OCI-LY1 (cell line): ENCODE results near the gene KRT39.

Experiments used
- H2AFZ ChIP-seq: fragments of 200-600 bp; sonication (generic), shearing (Covaris generic); 2 replicates; pipeline ENCODE4 v1.6.0; 2014; ENCODE audit warnings: antibody characterized with exemption, mild to moderate bottlenecking, low read length
- H3F3A ChIP-seq: fragments of 200-600 bp; sonication (generic), shearing (Covaris generic); 2 replicates; pipeline ENCODE4 v1.6.0; 2014; ENCODE audit warnings: mild to moderate bottlenecking, antibody characterized with exemption, low read length, moderate library complexity; ENCODE audit not compliant: insufficient read depth
- H3K27ac ChIP-seq: fragments of 200-600 bp; sonication (generic); 2 replicates; pipeline ENCODE4 v1.5.1; 2014; ENCODE audit warnings: low read length, mixed run types, mild to moderate bottlenecking, low read depth; ENCODE audit not compliant: poor library complexity, severe bottlenecking
- H3K27me3 ChIP-seq: fragments of 200-600 bp; sonication (generic); 2 replicates; pipeline ENCODE4 v1.6.0; 2014; ENCODE audit warnings: antibody characterized with exemption, mild to moderate bottlenecking, low read length, moderate library complexity; ENCODE audit not compliant: insufficient read depth
- H3K36me3 ChIP-seq: fragments of 200-600 bp; sonication (generic); 2 replicates; pipeline ENCODE4 v1.6.1; 2014; ENCODE audit warnings: mild to moderate bottlenecking, antibody characterized with exemption, low read length, moderate library complexity, mixed read lengths; ENCODE audit not compliant: insufficient read depth
- H3K4me1 ChIP-seq: fragments of 200-600 bp; sonication (generic); 2 replicates; pipeline ENCODE4 v1.5.1; 2014; ENCODE audit warnings: mild to moderate bottlenecking, low read length, moderate library complexity; ENCODE audit not compliant: insufficient read depth, severe bottlenecking
- H3K4me2 ChIP-seq: fragments of 200-600 bp; sonication (generic), shearing (Covaris generic); 2 replicates; pipeline ENCODE4 v1.6.1; 2014; ENCODE audit warnings: low read length
- H3K4me3 ChIP-seq: fragments of 200-600 bp; sonication (generic); 2 replicates; pipeline ENCODE4 v1.5.1; 2014; ENCODE audit warnings: low read length, low read depth, mild to moderate bottlenecking, mixed read lengths; ENCODE audit not compliant: poor library complexity, severe bottlenecking
- H3K79me2 ChIP-seq: fragments of 200-600 bp; shearing (Covaris generic); 2 replicates; pipeline ENCODE4 v1.6.1; 2016; ENCODE audit warnings: mixed run types, low read length, mixed read lengths; ENCODE audit not compliant: insufficient read depth
- H3K9ac ChIP-seq: fragments of 200-600 bp; sonication (generic), shearing (Covaris generic); 2 replicates; pipeline ENCODE4 v1.6.1; 2014; ENCODE audit warnings: mild to moderate bottlenecking, low read length, mixed read lengths
- H3K9me2 ChIP-seq: fragments of 200-600 bp; sonication (generic), shearing (Covaris generic); 2 replicates; pipeline ENCODE4 v1.6.1; 2014; ENCODE audit warnings: low read depth, mild to moderate bottlenecking, low read length, mixed read lengths
- H3K9me3 ChIP-seq: fragments of 200-600 bp; shearing (Covaris generic); 2 replicates; pipeline ENCODE4 v1.6.1; 2014; ENCODE audit warnings: low read length, mixed read lengths
- H4K20me1 ChIP-seq: fragments of 200-600 bp; sonication (generic), shearing (Covaris generic); 2 replicates; pipeline ENCODE4 v1.6.0; 2016; ENCODE audit warnings: mild to moderate bottlenecking, low read length; ENCODE audit not compliant: insufficient read depth
- CTCF ChIP-seq: fragments of 200-600 bp; sonication (generic), shearing (Covaris generic); IDR thresholded peaks from 2 replicates; pipeline ENCODE4 v1.5.1; 2017; ENCODE audit warnings: mild to moderate bottlenecking, antibody characterized with exemption, low read length, moderate library complexity, mixed read lengths
- EZH2 ChIP-seq: fragments of 200-600 bp; sonication (generic), shearing (Covaris generic); IDR thresholded peaks from 2 replicates; pipeline ENCODE4 v1.8.0; 2017; ENCODE audit warnings: borderline replicate concordance, mixed run types, mild to moderate bottlenecking, antibody characterized with exemption, low read length, moderate library complexity, mixed read lengths

KRT39 gene

GRCh38 chr17:40936437-40936971, 30.2 kb downstream of the KRT39 start:
- Histone ChIP-seq H3K9me2 (no peaks in the 10 kb centered on the region), H3K4me2 (no peak overlapping the region), H4K20me1 (no peaks in the 10 kb centered on the region), H3K9ac (no peak overlapping the region), H3K4me3 (no peak overlapping the region), H3K9me3 (no peaks in the 10 kb centered on the region), H3K27ac (no peak overlapping the region), H3F3A (no peaks in the 10 kb centered on the region), H2AFZ (no peak overlapping the region), H3K27me3 (peaks cover 9% of the 10 kb centered on the region; the same call in 1 of the 2 replicates), H3K79me2 (no peaks in the 10 kb centered on the region), H3K4me1 (no peaks in the 10 kb centered on the region), H3K36me3 (no peaks in the 10 kb centered on the region)
- TF ChIP-seq EZH2 = no peak
- no peak for TF ChIP-seq CTCF

GRCh38 chr17:40935624-40936023, 31.1 kb downstream of the KRT39 start:
- Histone ChIP-seq H3K4me1 (no peaks in the 10 kb centered on the region), H3K4me2 (no peak overlapping the region)

GRCh38 chr17:40932608-40933007, 34.1 kb downstream of the KRT39 start:
- Histone ChIP-seq H3K9me3 (no peaks in the 10 kb centered on the region), H4K20me1 (no peaks in the 10 kb centered on the region), H3K27me3 (peaks cover under 1% of the 10 kb centered on the region), H3K9me2 (no peaks in the 10 kb centered on the region), H3K79me2 (no peaks in the 10 kb centered on the region), H3K4me2 (no peak overlapping the region), H3F3A (no peaks in the 10 kb centered on the region), H3K9ac (no peak overlapping the region), H3K36me3 (no peaks in the 10 kb centered on the region), H2AFZ (no peak overlapping the region), H3K4me1 (no peaks in the 10 kb centered on the region), H3K27ac (no peak overlapping the region), H3K4me3 (no peak overlapping the region)
- TF ChIP-seq EZH2 (no peak), CTCF (no peak)

More at GRCh38 chr17:40935624-40936023, 31.1 kb downstream of the KRT39 start:
- Histone ChIP-seq H3F3A (no peaks in the 10 kb centered on the region), H3K27me3 (peaks cover 9% of the 10 kb centered on the region; the same call in 1 of the 2 replicates), H3K36me3 (no peaks in the 10 kb centered on the region), H3K9ac (no peak overlapping the region), H2AFZ (no peak overlapping the region), H3K4me3 (no peak overlapping the region), H3K79me2 (no peaks in the 10 kb centered on the region), H3K9me3 (no peaks in the 10 kb centered on the region), H3K27ac (no peak overlapping the region), H4K20me1 (no peaks in the 10 kb centered on the region), H3K9me2 (no peaks in the 10 kb centered on the region)
- TF ChIP-seq EZH2 = no peak
- TF ChIP-seq CTCF = no peak
